Thymus (tissue), 11 donors: ENCODE results near the gene SCART1. TPM values are rescaled to one million over a fixed set of nuclear protein-coding genes. Genes with fewer than 3 reads are reported as not detected.

Experiments
- DNase-seq, 9 donors: peaks; one replicate each; pipeline ENCODE4 v3.0.0-alpha.2; 2013; ENCODE audit warnings: low spot score in 9 of 9, low read depth in 6 of 9, missing footprints in 1 of 9
- H3K27ac ChIP-seq, 2 donors: one replicate each; pipeline ENCODE4 v1.5.1; 2013; ENCODE audit warnings: control low read depth in 1 of 2, low read depth in 1 of 2, low read length in 1 of 2, mild to moderate bottlenecking in 1 of 2, moderate library complexity in 1 of 2
- H3K27me3 ChIP-seq, 2 donors: one replicate each; pipeline ENCODE4 v1.5.1; 2013; ENCODE audit warnings: low read length in 1 of 2; ENCODE audit not compliant: control insufficient read depth in 2 of 2, insufficient read depth in 1 of 2
- H3K36me3 ChIP-seq, 2 donors: one replicate each; pipeline ENCODE4 v1.5.1; 2013; ENCODE audit warnings: low read length in 1 of 2, mild to moderate bottlenecking in 1 of 2, moderate library complexity in 1 of 2; ENCODE audit not compliant: control insufficient read depth in 2 of 2, insufficient read depth in 2 of 2
- H3K4me1 ChIP-seq, 2 donors: one replicate each; pipeline ENCODE4 v1.5.1; 2013; ENCODE audit warnings: low read length in 2 of 2; ENCODE audit not compliant: control insufficient read depth in 2 of 2, insufficient read depth in 2 of 2
- H3K4me3 ChIP-seq, 2 donors: one replicate each; pipeline ENCODE4 v1.5.1; 2013; ENCODE audit warnings: low read length in 2 of 2, control low read depth in 1 of 2, mild to moderate bottlenecking in 1 of 2
- H3K9me3 ChIP-seq, 2 donors: one replicate each; pipeline ENCODE4 v1.5.1; 2013; ENCODE audit warnings: low read length in 1 of 2, mild to moderate bottlenecking in 1 of 2; ENCODE audit not compliant: control insufficient read depth in 2 of 2, insufficient read depth in 1 of 2
- WGBS: extraction: QIAGEN DNeasy Blood & Tissue Kit; methylation state at CpG from one replicate; pipeline ENCODE4 v1.1.7; 2013; 5-methylcytosine and 5-hydroxymethylcytosine counted together
- polyA plus RNA-seq: library from polyadenylated mRNA; stranded (reverse); fragments of 200-250 nt; gene quantifications from one replicate; pipeline ENCODE4 v1.2.3, GENCODE V29; 2013
- total RNA-seq: library from RNA; stranded (reverse); fragments of 120-200 nt; gene quantifications from one replicate; pipeline ENCODE4 v1.2.4, GENCODE V29; 2013
- donor health status: healthy.

Gene SCART1
- total and polyA plus RNA-seq, 2 donors, result 0.94 to 1.6 TPM

DNA sequence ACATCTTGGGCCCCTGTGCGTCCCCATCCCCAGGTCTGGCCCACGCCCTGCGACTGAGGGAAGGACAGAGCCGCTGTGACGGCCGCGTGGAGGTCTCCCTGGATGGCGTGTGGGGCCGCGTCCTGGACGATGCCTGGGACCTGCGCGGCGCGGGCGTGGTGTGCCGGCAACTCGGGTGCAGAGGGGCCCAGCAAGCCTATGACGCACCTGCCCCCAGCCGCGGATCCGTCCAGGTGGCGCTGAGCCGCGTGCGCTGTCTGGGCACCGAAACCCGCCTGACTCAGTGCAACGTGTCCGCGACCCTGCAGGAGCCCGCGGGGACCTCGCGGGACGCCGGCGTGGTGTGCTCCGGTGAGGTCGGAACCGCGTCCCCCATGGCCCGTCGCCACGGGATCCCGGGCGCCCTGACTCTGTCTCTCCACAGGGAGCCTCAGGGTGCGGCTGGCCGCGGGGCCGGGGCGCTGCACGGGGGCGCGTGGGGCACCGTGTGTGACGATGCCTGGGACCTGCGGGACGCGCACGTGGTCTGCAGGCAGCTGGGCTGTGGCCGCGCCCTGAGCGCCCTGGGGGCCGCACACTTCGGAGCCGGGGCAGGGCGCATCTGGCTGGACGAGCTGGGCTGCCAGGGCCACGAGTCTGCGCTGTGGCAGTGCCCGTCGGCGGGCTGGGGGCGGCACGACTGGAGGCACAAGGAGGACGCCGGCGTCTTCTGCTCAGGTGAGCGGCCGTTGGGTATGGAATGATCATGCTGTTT is 5.9 kb downstream of the SCART1 start:
- no peaks in the 10 kb centered on the region for H3K36me3 ChIP-seq
- H3K9me3 ChIP-seq, result peaks cover 0 to 5% of the 10 kb centered on the region in 2 donors
- no peak overlapping the region for H3K4me3 ChIP-seq
- H3K27me3 ChIP-seq, result no peaks in the 10 kb centered on the region
- 79% methylated on average over 81 of the region's 81 CpGs for WGBS
- no peaks in the 10 kb centered on the region for H3K4me1 ChIP-seq
- no peak for DNase-seq
- H3K27ac ChIP-seq, result no peak overlapping the region

DNA sequence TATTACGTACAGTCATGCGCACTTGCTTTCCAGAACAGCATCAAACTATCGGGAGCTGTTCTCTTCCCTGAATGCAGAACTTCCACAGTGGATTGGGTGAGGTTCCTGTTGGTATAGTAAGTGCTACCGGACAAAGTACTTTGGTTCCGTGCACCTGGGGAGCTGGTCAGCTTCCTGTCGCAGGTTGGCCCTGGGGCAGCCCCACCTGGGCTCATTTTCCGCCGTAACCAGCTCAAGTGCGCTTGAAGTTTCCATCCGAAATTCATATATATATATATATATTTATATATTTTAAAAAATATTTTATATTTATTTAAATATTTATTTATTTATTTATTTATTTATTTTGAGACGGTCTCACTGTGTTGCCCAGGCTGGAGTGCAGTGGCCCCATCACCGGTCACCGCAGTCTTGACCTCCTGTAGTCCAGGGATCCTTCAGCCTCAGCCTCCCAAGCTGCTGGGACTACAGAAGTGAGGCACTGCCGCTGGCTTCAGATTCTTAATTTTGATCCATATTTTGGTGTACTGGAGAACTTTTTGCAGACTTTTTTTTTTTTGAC is 6.5 kb downstream of the SCART1 start:
- no peaks in the 10 kb centered on the region for H3K4me1 ChIP-seq
- H3K9me3 ChIP-seq, result peaks cover 0 to 5% of the 10 kb centered on the region in 2 donors
- WGBS, result 97% methylated on average over 14 of the region's 14 CpGs
- no peak overlapping the region for H3K4me3 ChIP-seq
- H3K36me3 ChIP-seq, result no peaks in the 10 kb centered on the region
- no peak for DNase-seq
- H3K27ac ChIP-seq, result no peak overlapping the region
- peaks cover 0 to 4% of the 10 kb centered on the region in 2 donors for H3K27me3 ChIP-seq

DNA sequence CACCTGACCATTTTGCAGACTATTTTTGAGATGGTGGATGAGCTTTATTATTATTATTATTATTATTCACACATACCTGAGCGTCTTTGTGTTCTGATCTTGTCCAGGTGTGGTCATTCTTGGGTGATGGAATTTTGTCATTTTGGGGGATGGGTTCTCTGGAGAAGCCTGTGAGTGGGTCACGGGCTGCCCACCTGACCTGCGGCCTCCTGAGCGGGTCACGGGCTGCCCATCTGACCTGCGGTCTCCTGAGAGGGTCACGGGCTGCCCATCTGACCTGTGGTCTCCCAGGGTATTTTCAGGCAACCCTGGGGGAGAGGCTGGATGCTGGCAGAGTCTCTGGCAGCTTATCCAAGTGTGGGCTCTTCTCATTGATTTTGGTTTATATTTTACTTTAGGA is 7.3 kb downstream of the SCART1 start:
- peaks cover 0 to 4% of the 10 kb centered on the region in 2 donors for H3K27me3 ChIP-seq
- no peak for DNase-seq
- H3K27ac ChIP-seq, result no peak overlapping the region
- H3K9me3 ChIP-seq, result peaks cover 0 to 5% of the 10 kb centered on the region in 2 donors
- no peak overlapping the region for H3K4me3 ChIP-seq
- WGBS, result 95% methylated on average over 7 of the region's 7 CpGs
- no peaks in the 10 kb centered on the region for H3K4me1 ChIP-seq
- H3K36me3 ChIP-seq, result no peaks in the 10 kb centered on the region

DNA sequence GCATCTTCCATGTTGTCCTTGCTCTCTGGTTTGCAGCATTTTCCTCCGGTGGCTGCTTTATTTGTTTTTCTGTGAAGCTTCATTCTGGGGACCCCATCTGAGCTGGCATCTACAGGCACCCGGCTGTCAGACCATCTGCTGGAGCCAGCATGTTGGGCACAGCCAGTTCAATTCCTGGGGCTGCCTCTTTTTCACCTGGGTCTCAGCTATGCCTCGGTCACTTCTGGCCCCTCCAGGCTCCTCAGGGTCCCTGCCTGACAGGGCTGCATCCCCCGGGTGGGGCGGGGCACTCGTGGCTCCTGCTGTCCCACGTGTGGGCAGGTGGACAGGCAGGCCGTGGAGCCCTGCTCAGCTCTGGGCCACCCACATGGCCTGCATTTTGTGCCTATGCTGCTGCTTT is 8.1 kb downstream of the SCART1 start:
- Histone ChIP-seq H3K36me3 (no peaks in the 10 kb centered on the region), H3K27ac (no peak overlapping the region), H3K4me3 (no peak overlapping the region), H3K27me3 (peaks cover 0 to 4% of the 10 kb centered on the region in 2 donors), H3K4me1 (no peaks in the 10 kb centered on the region), H3K9me3 (peaks cover 0 to 4% of the 10 kb centered on the region in 2 donors)
- WGBS, result 86% methylated on average over 8 of the region's 8 CpGs
- no peak for DNase-seq

DNA sequence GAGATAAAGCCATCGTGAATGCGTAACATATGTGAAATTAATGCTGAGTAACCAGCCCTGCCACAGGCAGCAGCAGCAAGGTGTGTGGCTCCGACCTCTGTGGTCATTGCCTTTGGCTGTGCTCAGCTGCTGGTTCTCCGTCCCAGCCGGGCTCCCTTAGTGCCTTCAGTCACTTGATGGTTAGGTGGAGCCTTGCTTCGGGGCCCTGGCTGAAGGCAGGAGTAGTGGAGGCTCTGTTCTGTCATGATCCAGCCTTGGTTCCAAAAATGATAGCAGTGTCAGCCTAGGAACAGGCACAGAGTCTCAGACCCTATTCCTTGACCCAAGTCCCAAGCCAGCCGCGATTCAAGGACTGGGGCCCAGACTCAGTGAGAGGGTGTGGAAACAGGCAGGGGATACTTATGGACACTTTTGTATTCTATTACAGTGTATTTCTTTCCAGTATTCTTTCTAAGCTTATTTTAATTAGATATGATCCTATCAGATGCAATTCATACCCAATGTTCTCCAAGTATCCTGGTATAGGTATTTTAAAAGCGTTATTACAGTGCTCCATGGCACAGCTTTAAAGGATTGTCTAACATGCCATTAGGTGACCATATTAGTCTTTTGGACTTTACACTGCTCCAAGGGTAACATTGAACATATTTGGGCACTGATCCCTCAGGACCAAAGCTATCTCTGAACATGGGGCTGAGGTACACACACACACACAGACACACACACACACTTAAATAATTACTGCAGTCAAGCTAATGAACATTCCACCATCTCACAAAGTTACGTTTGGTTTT is 9.0 kb downstream of the SCART1 start:
- no peak for DNase-seq
- Histone ChIP-seq H3K4me3 (no peak overlapping the region), H3K27me3 (peaks cover 0 to 4% of the 10 kb centered on the region in 2 donors), H3K27ac (no peak overlapping the region), H3K9me3 (peaks cover 0 to 2% of the 10 kb centered on the region in 2 donors), H3K36me3 (no peaks in the 10 kb centered on the region), H3K4me1 (no peaks in the 10 kb centered on the region)
- WGBS, result 95% methylated on average over 10 of the region's 10 CpGs

DNA sequence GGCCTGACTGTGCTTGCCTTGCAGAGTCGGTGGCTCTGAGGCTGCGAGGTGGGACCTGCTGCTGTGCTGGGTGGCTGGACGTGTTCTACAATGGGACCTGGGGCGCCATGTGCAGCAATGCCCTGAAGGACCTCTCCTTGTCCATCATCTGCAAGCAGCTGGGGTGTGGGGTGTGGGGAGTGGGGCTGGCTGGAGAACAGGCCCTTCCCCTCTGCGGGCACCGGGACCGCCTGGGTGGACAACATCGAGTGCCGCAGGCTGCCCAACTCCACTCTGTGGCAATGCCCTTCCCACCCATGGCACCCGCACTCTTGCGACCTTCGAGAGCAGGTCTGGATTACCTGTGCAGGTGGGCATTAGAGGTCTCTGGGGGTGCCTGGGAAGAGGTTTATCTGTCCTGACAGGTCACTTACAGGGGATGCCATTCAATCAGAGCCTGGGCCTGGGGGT is 10.9 kb downstream of the SCART1 start:
- 99% methylated on average over 12 of the region's 12 CpGs for WGBS
- DNase-seq, result no peak

DNA sequence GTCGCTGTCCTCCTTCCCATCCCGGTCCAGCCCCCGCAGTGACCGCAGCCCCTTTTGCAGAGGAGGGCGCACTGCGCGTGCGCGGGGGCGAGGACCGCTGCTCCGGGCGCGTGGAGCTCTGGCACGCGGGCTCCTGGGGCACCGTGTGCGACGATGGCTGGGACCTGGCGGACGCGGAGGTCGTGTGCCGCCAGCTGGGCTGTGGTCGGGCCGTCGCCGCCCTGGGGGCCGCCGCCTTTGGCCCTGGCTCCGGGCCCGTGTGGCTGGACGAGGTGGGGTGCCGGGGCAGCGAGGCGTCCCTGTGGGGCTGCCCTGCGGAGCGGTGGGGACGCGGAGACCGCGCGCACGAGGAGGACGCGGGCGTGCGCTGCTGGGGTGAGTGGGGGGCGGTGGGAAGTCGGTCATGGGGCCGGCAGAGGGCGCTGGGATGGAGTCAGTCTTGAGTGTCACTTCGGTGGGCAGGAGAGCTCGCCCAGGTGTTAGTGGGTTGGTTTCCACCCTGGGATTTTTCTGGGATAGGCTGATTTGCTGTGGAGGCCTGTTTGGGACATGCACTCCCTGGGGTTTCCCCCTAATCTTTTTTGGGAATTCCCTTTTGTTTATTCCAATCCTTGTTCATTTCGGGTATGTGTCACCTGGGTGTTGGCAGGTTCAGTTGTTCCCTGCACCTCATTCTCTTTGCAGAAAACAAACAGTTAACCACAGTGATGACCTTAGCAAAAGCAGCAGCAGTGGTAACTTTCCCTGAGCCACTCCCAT is 11.6 kb downstream of the SCART1 start:
- no peaks in the 10 kb centered on the region for H3K4me1 ChIP-seq
- H3K4me3 ChIP-seq, result no peak overlapping the region
- peaks cover 0 to 4% of the 10 kb centered on the region in 2 donors for H3K27me3 ChIP-seq
- no peaks in the 10 kb centered on the region for H3K9me3 ChIP-seq
- no peaks in the 10 kb centered on the region for H3K36me3 ChIP-seq
- 57% methylated on average over 55 of the region's 55 CpGs for WGBS
- H3K27ac ChIP-seq, result no peak overlapping the region
- no peak for DNase-seq

More for the DNA sequence above, 10.9 kb downstream of the SCART1 start:
- Histone ChIP-seq H3K27ac (no peak overlapping the region), H3K36me3 (no peaks in the 10 kb centered on the region), H3K27me3 (peaks cover 0 to 4% of the 10 kb centered on the region in 2 donors), H3K9me3 (no peaks in the 10 kb centered on the region), H3K4me3 (no peak overlapping the region), H3K4me1 (no peaks in the 10 kb centered on the region)

DNA sequence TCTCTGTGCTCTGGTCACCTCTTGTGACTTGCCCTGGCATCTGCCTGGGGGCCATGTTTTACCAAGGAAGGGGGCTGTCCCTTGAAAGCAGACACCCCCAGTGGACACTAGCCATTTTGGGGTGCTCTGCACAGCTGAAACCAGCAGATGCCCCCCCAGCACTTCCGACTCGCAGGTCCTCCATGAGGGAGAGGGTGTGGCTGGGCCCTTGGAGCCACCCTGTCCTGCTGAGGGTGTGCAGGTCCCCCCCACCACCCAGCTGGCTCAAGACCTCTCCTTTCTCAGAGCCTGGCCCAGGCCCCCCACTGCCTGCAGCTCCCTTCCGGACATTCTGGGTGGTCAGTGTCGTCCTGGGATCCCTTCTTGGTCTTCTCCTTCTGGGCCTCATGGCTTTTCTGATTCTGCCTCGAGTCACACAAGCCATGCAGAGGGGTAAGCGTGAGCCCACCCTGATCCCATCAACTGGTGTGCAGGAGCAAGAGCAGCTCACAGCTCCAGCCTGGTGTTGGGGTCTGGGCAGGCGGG is 12.3 kb downstream of the SCART1 start:
- 94% methylated on average over 7 of the region's 7 CpGs for WGBS
- no peak for DNase-seq

More for the DNA sequence above, 12.3 kb downstream of the SCART1 start:
- Histone ChIP-seq H3K27ac (no peak overlapping the region), H3K36me3 (no peaks in the 10 kb centered on the region), H3K4me3 (no peak overlapping the region), H3K4me1 (no peaks in the 10 kb centered on the region), H3K27me3 (peaks cover 0 to 4% of the 10 kb centered on the region in 2 donors), H3K9me3 (no peaks in the 10 kb centered on the region)
